SIG-M5 treated with dmso at 0.1 percent for 504 hours (cell line): ENCODE measurements around the gene NOL11.
"Not testable (repeated sequence)": the region's sequence is repeated elsewhere in the genome, so short reads cannot be mapped to it uniquely, and the experiment has no call there.

ENCODE experiments used
- DNase-seq: peaks from one replicate; lab custom pipeline; 2025; ENCODE audit not compliant: unreplicated experiment; lab: John Stamatoyannopoulos, UW

Gene NOL11

DNA sequence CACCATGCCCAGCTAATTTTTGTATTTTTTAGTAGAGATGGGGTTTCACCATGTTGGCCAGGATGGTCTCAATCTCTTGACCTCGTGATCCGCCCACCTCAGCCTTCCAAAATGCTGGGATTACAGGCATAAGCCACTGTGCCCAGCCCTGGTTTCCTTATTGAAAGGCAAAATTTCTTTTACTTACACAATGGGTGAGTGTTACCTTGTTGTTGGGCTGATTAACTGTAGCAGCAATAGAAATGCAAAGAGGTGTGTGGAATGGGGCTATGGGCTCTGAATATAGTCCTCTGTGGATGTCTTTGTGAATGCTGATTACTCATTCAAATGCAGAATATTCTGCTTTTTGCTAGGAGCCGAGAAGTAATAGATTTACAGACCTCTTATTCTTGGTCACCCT is 34.4 kb downstream of the NOL11 start:
- not testable (repeated sequence) for DNase-seq

DNA sequence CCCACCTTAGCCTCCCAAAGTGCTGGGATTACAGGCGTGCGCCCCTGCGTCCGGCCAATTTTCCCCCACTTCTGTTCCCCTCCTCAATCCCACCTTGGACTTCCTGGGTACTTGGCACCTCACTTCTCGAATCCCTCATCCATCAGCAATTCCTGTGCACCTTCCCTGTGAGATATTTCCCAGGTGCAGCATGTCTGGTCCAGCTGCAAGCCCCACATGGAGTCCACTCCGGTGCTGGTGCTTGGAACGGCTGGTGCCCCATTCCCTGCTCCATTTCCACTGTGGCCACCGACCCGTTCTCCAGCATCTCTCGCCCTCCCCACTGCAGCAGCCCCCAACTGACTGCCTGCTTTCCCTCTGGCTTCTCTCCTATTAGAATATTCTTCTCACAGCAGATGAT is 35.3 kb downstream of the NOL11 start:
- no peak for DNase-seq

DNA sequence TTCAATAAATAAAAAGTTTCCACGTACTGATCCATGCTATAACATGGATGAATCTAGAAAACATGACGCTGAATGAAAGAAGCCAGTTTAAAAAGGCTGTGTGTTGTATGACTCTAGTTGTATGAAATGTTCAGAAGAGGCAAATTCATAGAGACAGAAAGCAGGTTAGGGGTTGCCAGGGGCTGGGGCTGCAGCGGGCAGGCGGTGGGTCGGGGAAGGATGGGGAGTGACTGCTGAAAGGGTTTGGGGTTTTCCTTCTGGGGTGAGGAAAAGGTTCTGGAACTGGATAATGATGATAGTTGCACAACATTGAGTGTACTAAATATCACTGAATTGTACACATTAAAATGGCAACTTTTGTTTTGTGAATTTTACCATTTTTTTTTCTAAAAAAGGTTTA is 36.3 kb downstream of the NOL11 start:
- no peak for DNase-seq

DNA sequence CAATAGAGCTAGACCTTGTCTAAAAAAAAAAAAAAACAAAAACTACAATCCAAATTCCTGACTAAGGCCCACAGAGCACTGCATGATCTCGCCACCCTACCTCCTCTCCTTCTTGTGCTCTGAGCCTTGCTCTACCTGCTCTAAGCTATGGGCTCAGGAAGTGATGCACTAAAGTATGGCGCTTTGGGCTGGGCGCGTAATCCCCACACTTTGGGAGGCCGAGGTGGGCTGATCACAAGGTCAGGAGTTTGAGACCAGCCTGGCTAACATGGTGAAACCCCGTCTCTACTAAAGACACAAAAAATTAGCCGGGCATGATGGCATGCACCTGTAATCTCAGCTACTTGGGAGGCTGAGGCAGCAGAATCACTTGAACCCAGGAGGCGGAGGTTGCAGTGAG is 37.0 kb downstream of the NOL11 start:
- DNase-seq, result not testable (repeated sequence)

DNA sequence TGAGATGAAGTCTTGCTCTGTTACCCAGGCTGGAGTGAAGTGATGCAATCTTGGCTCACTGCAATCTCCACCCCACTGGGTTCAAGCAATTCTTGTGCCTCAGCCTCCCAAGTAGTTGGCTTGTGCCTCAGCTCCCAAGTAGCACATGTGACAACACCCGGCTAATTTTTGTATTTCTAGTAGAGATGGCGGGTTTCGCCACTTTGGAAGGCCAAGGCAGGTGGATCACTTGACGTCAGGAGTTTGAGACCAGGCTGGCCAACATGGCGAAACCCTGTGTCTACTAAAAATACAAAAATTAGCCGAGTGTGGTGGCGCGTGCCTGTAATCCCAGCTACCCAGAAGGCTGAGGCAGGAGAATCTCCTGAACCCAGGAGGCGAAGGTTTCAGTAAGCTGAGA is 39.0 kb downstream of the NOL11 start:
- not testable (repeated sequence) for DNase-seq

DNA sequence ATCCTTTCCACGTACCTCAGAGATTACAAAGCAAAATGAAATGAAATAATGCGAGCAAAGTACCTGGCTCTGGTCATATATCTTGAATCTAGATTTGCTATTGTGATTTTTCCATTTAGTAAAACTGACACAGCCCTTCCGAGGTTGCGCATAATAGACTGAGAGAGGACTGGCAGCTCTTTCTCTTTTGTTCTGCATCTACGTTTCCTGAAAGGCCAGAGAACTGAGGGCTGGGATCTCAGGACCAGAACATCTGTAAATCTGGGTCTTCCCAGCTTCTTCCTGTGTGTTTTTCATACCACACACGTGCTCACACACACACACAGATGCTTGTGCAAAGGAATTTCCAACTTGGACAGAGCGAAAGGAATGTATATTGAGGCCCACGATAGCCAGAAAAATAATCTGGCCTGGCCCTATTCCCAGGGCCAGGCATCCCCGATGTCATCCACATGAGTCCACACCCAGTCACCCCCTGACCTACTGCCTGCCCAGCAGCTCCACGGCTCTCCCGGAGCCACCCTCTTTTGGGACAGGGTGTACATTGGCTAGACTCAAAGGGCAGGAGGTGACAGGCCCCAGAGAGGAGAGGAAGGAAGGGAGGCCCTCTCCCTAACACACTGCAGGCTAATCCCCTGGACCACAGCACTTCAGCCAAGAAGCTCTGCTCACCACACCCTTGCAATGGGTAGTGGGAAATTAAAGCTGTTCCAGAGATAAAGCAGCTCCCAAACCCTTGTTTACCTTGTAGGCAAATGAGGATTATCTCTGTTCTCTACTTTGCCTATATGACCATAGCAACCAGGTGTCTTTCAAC is 41.8 kb downstream of the NOL11 start:
- no peak for DNase-seq

DNA sequence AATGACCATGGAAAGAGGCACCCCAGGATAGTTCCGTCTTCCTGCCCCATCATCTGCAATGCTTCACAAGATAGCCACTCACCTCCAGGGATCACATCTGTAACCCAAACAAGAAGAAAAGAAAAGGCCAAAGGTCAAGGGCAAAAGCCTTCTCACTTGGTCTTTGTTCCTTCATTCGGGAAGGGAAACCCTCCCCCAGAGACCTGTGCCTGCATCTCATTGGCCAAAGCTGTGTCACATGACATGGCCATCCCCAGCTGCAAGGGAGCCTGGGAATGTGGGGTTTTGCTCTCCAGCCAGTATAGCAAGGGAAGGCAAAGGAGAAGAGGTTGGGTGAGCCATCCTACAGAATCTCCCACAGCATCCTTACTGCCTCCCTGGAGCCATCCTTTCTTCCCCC is 47.9 kb downstream of the NOL11 start:
- no peak for DNase-seq

DNA sequence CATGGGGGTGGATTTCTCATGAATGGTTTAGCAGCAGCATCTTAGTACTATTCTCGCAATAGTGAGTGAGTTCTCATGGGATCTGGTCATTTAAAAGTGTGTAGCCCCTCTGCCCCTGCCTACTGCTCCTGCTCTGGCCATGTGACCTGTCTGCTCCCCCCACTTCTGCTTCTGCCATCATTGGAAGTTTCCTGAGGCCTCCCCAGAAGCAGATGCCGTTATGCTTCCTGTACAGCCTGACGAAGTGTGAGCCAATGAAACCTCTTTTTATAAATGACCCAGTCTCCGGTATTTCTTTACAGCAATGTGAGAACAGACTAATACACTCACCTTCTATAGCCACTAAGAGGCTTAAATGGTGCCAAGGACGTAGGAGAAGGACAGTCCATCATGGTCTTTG is 51.5 kb downstream of the NOL11 start:
- no peak for DNase-seq

DNA sequence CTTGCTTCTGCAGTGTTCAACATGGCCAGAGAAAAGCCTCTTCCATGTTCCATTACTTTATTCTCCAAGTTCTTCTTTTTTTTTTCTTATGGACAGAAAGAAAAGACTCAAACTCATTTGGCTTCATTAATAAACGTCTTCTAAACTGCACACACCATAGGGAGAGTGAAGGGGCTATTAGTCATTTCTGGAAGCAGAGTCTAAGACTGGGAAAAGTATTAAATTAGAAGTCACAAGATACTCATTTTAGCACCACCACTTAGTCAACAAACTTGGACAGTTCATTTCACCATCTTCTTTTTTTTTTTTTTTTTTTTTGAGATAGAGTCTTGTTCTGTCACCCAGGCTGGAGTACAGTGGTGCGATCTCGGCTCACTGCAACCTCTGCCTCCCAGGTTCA is 52.8 kb downstream of the NOL11 start:
- DNase-seq, result no peak

DNA sequence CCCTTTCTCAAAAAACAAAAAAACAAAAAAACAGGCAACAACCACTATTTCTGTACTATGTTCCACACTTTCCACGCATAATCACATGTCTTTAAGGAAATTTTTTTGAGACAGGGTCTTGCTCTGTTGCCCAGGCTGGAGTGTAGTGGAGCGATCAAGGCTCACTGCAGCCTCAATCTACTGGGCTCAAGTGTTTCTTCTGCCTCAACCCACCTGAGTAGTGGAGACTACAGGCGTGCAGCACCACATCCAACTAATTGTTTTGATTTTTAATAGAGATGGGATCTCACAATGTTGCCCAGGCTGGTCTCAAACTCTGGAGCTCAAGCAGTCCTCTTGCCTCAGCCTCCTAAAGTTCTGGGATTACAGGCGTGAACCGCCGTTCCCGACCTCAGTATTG is 54.9 kb downstream of the NOL11 start:
- DNase-seq, result no peak

DNA sequence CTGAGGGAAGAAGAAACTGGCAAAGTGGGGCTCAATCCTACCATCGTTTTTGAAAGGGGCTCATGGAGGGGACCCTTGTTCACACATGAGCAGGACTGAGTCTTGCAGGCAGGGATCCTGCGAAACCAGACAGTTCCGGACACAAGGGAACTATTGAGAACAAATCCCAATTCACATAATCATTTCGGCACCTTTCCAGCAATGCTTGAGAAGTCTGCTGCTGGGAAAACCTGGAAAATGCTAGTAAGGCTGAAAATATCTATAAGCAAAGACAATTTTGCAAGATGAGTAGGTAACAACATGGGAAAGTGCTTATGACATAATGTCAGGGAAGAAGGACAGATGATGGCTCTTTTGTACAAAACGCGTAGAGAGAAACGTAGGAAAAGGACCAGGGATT is 55.5 kb downstream of the NOL11 start:
- no peak for DNase-seq

DNA sequence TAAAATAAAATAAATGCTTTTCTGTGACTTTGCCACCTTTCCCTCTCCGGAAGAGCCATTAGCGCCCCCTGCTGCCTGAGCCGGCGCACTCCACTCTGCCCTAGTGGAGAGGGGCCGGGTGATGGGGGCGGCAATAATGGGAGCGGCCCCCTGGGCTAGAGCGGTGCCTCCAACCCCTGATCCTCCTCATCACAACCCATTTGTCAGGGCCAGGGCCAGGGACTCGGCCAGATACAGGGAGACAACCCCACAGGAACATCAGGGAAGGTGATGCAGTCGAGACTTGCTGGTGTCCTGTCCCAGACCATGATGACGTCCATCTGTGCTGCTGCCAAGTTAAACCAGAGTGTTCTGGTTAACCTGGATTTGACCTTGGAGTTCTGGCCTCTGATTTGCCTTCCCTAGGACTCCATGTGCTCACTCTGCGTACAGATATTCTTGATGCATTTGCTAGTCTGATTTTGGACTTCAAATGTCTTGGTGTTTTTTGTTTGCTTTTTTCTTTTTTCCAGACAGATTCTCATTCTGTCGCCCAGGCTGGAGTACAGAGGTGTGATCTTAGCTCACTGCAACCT is 61.4 kb downstream of the NOL11 start:
- DNase-seq, result peak; percentile 34

DNA sequence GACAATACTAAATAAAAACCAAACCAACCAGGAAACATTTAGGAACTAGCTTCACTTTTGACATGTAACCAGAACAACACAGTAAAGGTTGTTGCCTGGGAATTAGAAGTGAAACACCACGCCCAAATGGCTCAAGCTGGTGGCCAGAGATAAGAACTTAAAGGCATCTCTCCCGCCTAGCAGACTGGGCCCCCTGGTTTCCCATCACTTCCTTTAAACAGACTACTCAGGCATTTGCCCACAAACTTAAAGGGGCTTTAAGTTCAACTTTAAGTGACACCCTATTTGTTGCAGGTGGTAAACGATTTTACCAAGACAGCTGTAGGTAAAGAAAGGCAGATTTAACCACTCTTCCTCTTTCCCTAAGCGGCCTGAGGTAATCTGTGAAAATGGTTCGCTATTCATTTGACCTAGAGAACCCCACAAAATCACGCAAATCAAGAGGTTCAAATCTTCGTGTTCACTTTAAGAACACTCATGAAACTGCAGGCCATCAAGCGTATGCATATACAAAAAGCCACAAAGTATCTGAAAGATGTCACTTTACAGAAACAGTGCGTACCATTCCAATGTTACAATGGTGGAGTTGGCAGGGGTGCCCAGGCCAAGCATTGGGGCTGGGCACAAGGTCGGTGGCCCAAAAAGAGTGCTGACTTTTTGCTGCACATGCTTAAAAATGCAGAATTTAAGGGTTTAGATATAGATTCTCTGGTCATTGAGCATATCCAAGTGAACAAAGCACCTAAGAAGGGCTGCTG is 66.8 kb downstream of the NOL11 start:
- DNase-seq, result no peak

DNA sequence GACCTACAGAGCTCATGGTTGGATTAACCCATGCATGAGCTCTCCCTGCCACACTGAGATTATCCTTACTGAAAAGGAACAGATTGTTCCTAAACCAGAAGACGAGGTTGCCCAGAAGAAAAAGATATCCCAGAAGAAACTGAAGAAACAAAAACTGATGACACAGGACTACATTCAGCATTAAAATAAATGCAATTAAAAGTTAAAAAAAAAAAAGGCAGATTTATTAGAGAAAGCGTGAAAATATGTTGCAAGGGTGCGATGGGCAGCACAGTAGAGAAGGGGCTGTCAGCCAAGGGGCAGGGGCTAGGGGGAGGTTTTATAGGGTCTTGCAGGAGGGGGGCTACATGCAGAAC is 67.4 kb downstream of the NOL11 start:
- no peak for DNase-seq

DNA sequence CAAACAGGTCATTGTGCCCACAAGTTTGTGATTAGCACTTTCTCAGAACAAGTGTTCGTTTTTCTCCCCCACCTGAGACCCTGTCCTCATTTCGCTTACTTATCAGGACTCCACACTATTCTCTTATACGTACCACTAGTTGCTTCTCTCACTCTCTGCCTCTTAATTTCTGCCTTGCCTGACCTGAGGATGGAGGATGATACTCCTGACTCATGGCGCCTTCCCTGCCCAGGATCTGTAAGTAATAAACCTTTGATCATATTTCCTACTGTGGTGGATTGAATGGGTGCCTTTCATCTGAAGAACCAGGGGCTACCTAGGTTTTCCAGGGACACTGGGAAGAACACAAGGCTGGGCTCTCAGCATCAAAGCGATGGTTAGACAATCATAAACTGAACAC is 67.8 kb downstream of the NOL11 start:
- no peak for DNase-seq
